Esophagus squamous epithelium (tissue), 4 donors: ENCODE data around the gene RAPGEF4.

Source experiments
- POLR2A ChIP-seq, 4 donors: fragments of 450-650 bp; IDR thresholded peaks; one replicate each; pipeline ENCODE4 v1.6.1; 2017; ENCODE audit warnings: antibody characterized with exemption in 4 of 4, mild to moderate bottlenecking in 4 of 4, moderate library complexity in 3 of 4
- TF ChIP-seq, protein P1 (sequence below), 6 experiments: fragments of 450-650 bp in 4 of 6; fragments of 200-600 bp in 2 of 6; sonication (generic) in 2 of 6; IDR thresholded peaks; one replicate each; pipeline ENCODE4 v1.5.1; 2016 to 2019; ENCODE audit warnings: antibody characterized with exemption in 6 of 6, mild to moderate bottlenecking in 4 of 6, moderate library complexity in 4 of 6

DNA sequence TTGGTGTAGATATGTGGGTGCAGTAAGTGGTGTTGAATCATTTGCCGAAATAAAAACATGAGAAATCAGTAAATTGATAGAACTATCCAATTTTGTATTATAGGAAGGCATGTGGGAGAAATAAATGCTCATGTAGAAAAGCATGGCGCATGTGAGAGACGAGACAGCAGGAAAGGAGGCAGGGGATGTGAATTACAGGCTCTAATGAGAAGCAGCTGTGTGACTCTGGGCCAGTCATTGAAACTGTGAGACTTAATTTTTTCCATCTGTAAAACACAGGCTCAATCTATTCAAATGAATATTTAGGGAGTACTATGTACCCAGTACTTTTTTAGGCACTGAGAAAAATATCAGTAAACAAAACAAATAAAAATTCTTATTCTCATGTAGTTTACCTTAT is 297.4 kb downstream of the RAPGEF4 start:
- TF ChIP-seq, protein P1, sequence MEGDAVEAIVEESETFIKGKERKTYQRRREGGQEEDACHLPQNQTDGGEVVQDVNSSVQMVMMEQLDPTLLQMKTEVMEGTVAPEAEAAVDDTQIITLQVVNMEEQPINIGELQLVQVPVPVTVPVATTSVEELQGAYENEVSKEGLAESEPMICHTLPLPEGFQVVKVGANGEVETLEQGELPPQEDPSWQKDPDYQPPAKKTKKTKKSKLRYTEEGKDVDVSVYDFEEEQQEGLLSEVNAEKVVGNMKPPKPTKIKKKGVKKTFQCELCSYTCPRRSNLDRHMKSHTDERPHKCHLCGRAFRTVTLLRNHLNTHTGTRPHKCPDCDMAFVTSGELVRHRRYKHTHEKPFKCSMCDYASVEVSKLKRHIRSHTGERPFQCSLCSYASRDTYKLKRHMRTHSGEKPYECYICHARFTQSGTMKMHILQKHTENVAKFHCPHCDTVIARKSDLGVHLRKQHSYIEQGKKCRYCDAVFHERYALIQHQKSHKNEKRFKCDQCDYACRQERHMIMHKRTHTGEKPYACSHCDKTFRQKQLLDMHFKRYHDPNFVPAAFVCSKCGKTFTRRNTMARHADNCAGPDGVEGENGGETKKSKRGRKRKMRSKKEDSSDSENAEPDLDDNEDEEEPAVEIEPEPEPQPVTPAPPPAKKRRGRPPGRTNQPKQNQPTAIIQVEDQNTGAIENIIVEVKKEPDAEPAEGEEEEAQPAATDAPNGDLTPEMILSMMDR (IDR thresholded peaks at IDR 0.05) = no peak
- no peak for TF ChIP-seq POLR2A (IDR thresholded peaks at IDR 0.05)
